Mesodermal cell (in vitro differentiated cells): ENCODE data around the gene MARVELD2.
"Not testable (repeated sequence)": the region's sequence is repeated elsewhere in the genome, so short reads cannot be mapped to it uniquely, and the experiment has no call there.

Experiments used
- H3K27ac ChIP-seq: 2 replicates; pipeline ENCODE4 v1.7.0; 2013; ENCODE audit warnings: mild to moderate bottlenecking, low read depth, low read length, moderate library complexity; ENCODE audit not compliant: severe bottlenecking
- H3K36me3 ChIP-seq: 2 replicates; pipeline ENCODE4 v1.7.1; 2013; ENCODE audit warnings: mild to moderate bottlenecking, low read length, moderate library complexity; ENCODE audit not compliant: control insufficient read depth, insufficient read depth
- H3K4me1 ChIP-seq: one replicate; pipeline ENCODE4 v1.7.1; 2013; ENCODE audit warnings: mild to moderate bottlenecking, low read length; ENCODE audit not compliant: insufficient read depth, control insufficient read depth, poor library complexity, severe bottlenecking
- H3K4me3 ChIP-seq: 2 replicates; pipeline ENCODE4 v1.7.0; 2013; ENCODE audit warnings: low read length, control low read depth, mild to moderate bottlenecking; ENCODE audit not compliant: insufficient read depth, poor library complexity, severe bottlenecking; ENCODE audit errors: extremely low read depth
- H3K9me3 ChIP-seq: 2 replicates; pipeline ENCODE4 v1.7.1; 2013; ENCODE audit warnings: mild to moderate bottlenecking, low read length, moderate library complexity; ENCODE audit not compliant: control insufficient read depth
- WGBS, 2 experiments: methylation state at CpG; one replicate each; pipeline ENCODE4 v1.1.5; 2013; ENCODE audit warnings: missing lambda C conversion rate in 2 of 2; ENCODE audit not compliant: insufficient coverage in 2 of 2; 5-methylcytosine and 5-hydroxymethylcytosine counted together

The MARVELD2 gene

GRCh38 chr5:69450527-69450926 lies 35.6 kb downstream of the MARVELD2 start:
- H3K4me3 ChIP-seq, H3K4me1 ChIP-seq, H3K36me3 ChIP-seq, H3K9me3 ChIP-seq, H3K27ac ChIP-seq: not testable (repeated sequence)
- WGBS, 2 experiments, result 86 to 100% methylated on average over 4 to 6 of the region's 8 CpGs

- no peaks in the 10 kb centered on the region for H3K9me3 ChIP-seq
- H3K36me3 ChIP-seq, result no peaks in the 10 kb centered on the region
- H3K4me3 ChIP-seq, result no peak overlapping the region
- WGBS, 2 experiments, result 73 to 93% methylated on average over 2 of the region's 4 CpGs
- H3K4me1 ChIP-seq, result no peaks in the 10 kb centered on the region
- H3K27ac ChIP-seq, result no peak overlapping the region
Observed at GRCh38 chr5:69451941-69452647, 37.2 kb downstream of the MARVELD2 start.

GRCh38 chr5:69453487-69453886 lies 38.6 kb downstream of the MARVELD2 start:
- not testable (repeated sequence) for H3K4me3 ChIP-seq, H3K27ac ChIP-seq, H3K4me1 ChIP-seq, H3K36me3 ChIP-seq, H3K9me3 ChIP-seq
- 94 to 96% methylated on average over 2 of the region's 3 CpGs for WGBS, 2 experiments

GRCh38 chr5:69454460-69455249 lies 39.7 kb downstream of the MARVELD2 start:
- Histone ChIP-seq H3K9me3 (no peaks in the 10 kb centered on the region), H3K27ac (no peak overlapping the region), H3K4me3 (no peak overlapping the region), H3K4me1 (no peaks in the 10 kb centered on the region), H3K36me3 (no peaks in the 10 kb centered on the region)
- WGBS, 2 experiments, result 94% methylated on average over 5 to 6 of the region's 8 CpGs

- not testable (repeated sequence) for H3K36me3 ChIP-seq, H3K4me1 ChIP-seq, H3K9me3 ChIP-seq, H3K27ac ChIP-seq, H3K4me3 ChIP-seq
- 100% methylated on average over 4 of the region's 7 CpGs for WGBS, 2 experiments
Observed at GRCh38 chr5:69455428-69455988, 40.6 kb downstream of the MARVELD2 start.

DNA sequence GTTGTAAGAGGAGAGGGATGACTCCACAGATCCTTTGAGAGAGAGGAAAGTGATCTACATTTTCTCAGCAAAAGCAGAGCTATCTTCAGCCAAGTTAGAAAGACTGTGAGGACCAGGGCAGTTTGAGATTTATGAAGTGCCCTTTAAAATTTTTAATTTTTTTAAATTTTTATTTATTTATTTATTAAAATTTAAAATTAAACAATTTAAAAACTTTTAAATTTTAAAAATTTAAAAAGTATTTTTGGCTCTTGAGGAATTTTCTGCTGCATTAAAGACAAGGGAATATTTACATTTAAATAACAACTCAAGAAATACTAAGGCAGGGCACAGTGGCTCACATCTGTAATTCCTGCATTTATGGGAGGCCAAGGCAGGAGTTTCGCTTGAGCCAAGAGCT lies 47.3 kb downstream of the MARVELD2 start:
- Histone ChIP-seq H3K36me3 (no peaks in the 10 kb centered on the region), H3K9me3 (no peaks in the 10 kb centered on the region), H3K4me1 (no peaks in the 10 kb centered on the region), H3K4me3 (no peak overlapping the region), H3K27ac (no peak overlapping the region)
- 88 to 90% methylated on average over 1 of the region's 1 CpG for WGBS, 2 experiments

DNA sequence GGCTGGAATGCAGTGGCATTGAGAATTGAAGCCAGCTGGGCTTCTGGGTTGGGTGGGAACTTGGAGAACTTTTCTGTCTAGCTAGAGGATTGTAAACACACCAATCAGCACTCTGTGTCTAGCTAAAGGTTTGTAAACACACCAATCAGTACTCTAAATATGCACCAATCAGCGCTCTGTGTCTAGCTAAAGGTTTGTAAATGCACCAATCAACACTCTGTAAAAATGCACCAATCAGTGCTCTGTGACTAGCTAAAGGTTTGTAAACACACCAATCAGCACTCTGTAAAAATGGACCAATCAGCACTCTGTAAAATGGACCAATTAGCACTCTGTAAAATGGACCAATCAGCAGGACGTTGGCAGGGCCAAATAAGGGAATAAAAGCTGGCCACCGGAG lies 51.5 kb downstream of the MARVELD2 start:
- H3K4me3 ChIP-seq, H3K27ac ChIP-seq, H3K36me3 ChIP-seq, H3K9me3 ChIP-seq, H3K4me1 ChIP-seq: not testable (repeated sequence)
- WGBS, 2 experiments, result 85 to 93% methylated on average over 3 of the region's 3 CpGs

DNA sequence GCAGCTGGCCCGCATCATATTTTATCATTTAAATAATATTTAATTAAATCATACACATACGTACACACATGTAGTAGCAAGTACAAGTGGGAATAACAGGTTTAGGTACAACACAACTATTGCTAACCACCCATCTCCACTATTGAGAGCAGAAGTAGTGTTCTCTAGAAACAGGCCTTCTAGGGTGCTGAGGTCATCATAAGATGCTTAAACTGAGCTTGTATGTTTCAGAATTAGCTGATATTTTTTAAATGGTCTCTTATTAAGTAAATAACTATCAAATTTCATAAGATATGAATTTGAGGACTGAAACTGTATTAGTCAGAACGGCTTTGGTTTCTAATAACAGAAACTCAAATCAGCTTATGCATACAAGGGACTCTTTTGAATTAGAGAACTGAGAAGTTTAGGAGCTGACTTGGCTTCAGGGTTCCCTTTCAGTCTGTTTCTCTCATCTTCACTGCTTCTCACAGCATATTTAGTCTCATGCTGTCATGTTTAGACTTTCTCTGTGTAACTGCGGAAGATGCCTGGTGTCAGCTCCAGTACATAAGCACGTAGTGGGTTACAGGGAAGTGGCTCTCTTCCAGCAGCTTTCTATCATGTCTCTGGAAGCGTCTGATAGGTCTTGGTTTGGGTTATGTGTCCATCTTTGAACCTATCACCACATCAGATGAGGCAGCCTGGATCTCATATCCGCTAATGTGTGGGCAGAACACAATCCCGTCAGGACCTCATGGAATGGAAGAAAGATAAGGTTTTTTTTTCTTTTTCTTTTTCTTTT lies 52.7 kb downstream of the MARVELD2 start:
- no peak overlapping the region for H3K4me3 ChIP-seq
- no peaks in the 10 kb centered on the region for H3K9me3 ChIP-seq
- H3K27ac ChIP-seq, result no peak overlapping the region
- H3K4me1 ChIP-seq, result no peaks in the 10 kb centered on the region
- no peaks in the 10 kb centered on the region for H3K36me3 ChIP-seq
- WGBS, 2 experiments, result 100% methylated on average over 1 of the region's 8 CpGs

DNA sequence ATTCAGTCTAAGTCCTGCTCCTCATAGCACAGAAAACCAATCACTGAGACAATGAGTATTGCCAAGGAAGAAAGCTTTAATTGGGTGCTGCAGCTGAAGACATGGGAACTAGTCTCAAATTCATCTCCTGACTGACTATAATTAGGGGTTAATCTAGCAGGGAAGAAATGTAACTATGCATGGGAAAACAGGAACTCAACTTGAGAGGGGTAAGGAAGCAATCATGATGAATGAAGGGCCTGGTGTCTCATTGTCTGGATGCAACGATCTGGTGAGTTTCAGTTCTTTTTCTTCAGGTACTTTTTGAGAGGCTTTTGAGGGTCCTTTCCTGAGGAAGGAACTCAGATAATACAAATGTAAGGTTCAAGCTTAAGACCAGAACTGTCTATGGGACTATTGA lies 53.7 kb downstream of the MARVELD2 start:
- 86 to 100% methylated on average over 1 of the region's 1 CpG for WGBS, 2 experiments
- H3K36me3 ChIP-seq, result no peaks in the 10 kb centered on the region
- no peaks in the 10 kb centered on the region for H3K9me3 ChIP-seq
- no peaks in the 10 kb centered on the region for H3K4me1 ChIP-seq
- H3K27ac ChIP-seq, result no peak overlapping the region
- no peak overlapping the region for H3K4me3 ChIP-seq

- not testable (repeated sequence) for H3K4me1 ChIP-seq
- WGBS, 2 experiments, result 92 to 93% methylated on average over 5 to 6 of the region's 6 CpGs
Observed at GRCh38 chr5:69471516-69471915, 56.6 kb downstream of the MARVELD2 start.

More at GRCh38 chr5:69471516-69471915, 56.6 kb downstream of the MARVELD2 start:
- H3K27ac ChIP-seq, H3K9me3 ChIP-seq, H3K4me3 ChIP-seq, H3K36me3 ChIP-seq: not testable (repeated sequence)
